Heart left ventricle (tissue), 13 donors: ENCODE data around the gene COMMD9.

Experiments
- POLR2A ChIP-seq, 2 donors: fragments of 450-650 bp; IDR thresholded peaks; one replicate each; pipeline ENCODE4 v1.6.1; 2017; ENCODE audit warnings: antibody characterized with exemption in 2 of 2, mild to moderate bottlenecking in 2 of 2, moderate library complexity in 2 of 2
- TF ChIP-seq, protein P1 (sequence below), 12 donors: fragments of 200-600 bp; sonication (generic) in 4 of 12; IDR thresholded peaks; one replicate each; pipeline versions ENCODE4 v1.5.0 to v1.8.0; 2018 to 2022; ENCODE audit warnings: antibody characterized with exemption in 12 of 12, mild to moderate bottlenecking in 5 of 12
- donor health status: ischemic (EF 13 %, LVEDD 7.1; RV severe dilation, severe dysfunction).
- donor health status: DM: no; HTN: yes; CAD: no.
- donor health status: DM: no; HTN: no; CAD: no.
- donor health status: ischemic (EF 25% LVEDD 6.9; RV normal size, moderate dysfunction).
- donor health status: ischemic (EF 25% LVEDD 5.7; RV mildly dilated, moderate dysfunction).
- donor health status: ischemic (EF 35%, LVEDD 5.7; RV mildly dilated, moderate dysfunction).
- donor health status: nonischemic (EF 11% LVEDD 7.7; RV severe dilation, severe dysfunction).
- donor health status: DM: yes; HTN: yes; CAD: no.
- donor health status: PGD.
- donor health status: ischemic (EF 29% LVEDD 5.4; RV normal size, mild dysfunction).
- donor health status: nonischemic (EF 23%, LVEDD 6.1; RV moderate dilation, normal function).

DNA sequence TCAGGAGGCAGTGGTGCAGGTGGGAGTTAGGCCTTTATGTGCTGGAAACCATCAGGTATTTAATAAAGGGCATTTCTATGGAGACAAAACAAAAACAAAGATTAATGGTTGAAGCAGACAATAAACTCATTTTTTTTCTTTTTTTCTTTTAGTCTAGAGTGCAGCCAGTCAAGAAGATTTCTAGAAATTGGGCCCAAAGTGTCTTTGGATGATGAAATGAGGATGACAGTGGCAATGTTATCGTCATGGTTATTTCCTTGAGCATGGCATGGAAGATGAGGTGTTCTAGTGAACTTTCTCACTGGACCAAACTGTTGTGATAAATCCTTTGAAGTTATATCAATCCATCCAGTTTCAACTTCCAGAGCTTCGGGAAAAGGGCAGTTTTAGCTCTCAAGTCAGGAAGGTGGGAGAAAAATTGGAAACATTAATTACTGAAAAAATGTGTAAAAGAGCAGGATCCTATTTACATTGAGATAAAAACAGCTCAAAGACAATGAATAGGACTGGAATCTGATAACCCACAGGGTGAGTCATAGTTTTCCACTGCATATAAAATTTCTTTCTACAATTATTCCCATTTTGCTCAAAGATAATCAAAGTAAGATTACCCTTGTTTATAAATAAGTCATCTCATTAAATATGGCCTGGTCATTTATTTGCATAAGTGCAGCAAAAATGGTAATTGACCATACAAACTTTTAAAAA lies 39.9 kb upstream of the COMMD9 start:
- TF ChIP-seq, protein P1, sequence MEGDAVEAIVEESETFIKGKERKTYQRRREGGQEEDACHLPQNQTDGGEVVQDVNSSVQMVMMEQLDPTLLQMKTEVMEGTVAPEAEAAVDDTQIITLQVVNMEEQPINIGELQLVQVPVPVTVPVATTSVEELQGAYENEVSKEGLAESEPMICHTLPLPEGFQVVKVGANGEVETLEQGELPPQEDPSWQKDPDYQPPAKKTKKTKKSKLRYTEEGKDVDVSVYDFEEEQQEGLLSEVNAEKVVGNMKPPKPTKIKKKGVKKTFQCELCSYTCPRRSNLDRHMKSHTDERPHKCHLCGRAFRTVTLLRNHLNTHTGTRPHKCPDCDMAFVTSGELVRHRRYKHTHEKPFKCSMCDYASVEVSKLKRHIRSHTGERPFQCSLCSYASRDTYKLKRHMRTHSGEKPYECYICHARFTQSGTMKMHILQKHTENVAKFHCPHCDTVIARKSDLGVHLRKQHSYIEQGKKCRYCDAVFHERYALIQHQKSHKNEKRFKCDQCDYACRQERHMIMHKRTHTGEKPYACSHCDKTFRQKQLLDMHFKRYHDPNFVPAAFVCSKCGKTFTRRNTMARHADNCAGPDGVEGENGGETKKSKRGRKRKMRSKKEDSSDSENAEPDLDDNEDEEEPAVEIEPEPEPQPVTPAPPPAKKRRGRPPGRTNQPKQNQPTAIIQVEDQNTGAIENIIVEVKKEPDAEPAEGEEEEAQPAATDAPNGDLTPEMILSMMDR (IDR thresholded peaks at IDR 0.05): no peak
- TF ChIP-seq POLR2A (IDR thresholded peaks at IDR 0.05): no peak
